Gastrocnemius medialis (tissue), 4 donors: ENCODE data around the gene BUB1B. TPM values are rescaled to one million over a fixed set of nuclear protein-coding genes. Genes with fewer than 3 reads are reported as not detected.

ENCODE experiments used
- ATAC-seq, 2 donors: fragments of 150-250 bp; one replicate each; pipeline ENCODE4 v1.9.1; 2016
- DNase-seq, 2 donors: peaks; one replicate each; pipeline ENCODE4 v3.0.0-alpha.2; 2019
- H3K27ac ChIP-seq, 4 donors: fragments of 200-600 bp; sonication (generic); 1 replicate in 1 of 4; 2 replicates in 3 of 4; pipeline ENCODE4 v1.5.1; 2016 to 2018; ENCODE audit warnings: mild to moderate bottlenecking in 2 of 4, moderate library complexity in 1 of 4
- H3K27me3 ChIP-seq, 3 donors: fragments of 200-600 bp; sonication (generic) in 2 of 3; 1 replicate in 1 of 3; 2 replicates in 2 of 3; pipeline versions ENCODE4 v1.5.1 to v1.6.0; 2016 to 2019; ENCODE audit warnings: mild to moderate bottlenecking in 1 of 3, moderate library complexity in 1 of 3
- H3K36me3 ChIP-seq, 2 donors: fragments of 200-600 bp; sonication (generic) in 1 of 2; one replicate each; pipeline ENCODE4 v1.5.1; 2017 to 2018
- H3K4me1 ChIP-seq, 2 donors: fragments of 200-600 bp; sonication (generic) in 1 of 2; one replicate each; pipeline ENCODE4 v1.5.1; 2016 to 2017; ENCODE audit warnings: mild to moderate bottlenecking in 2 of 2
- H3K4me3 ChIP-seq, 4 donors: fragments of 200-600 bp; sonication (generic) in 3 of 4; 1 replicate in 1 of 4; 2 replicates in 3 of 4; pipeline ENCODE4 v1.5.1; 2016 to 2019; ENCODE audit warnings: mild to moderate bottlenecking in 2 of 4
- H3K9me3 ChIP-seq, 3 donors: fragments of 200-600 bp; sonication (generic) in 2 of 3; 1 replicate in 1 of 3; 2 replicates in 2 of 3; pipeline ENCODE4 v1.5.1; 2016 to 2019
- CTCF ChIP-seq, 5 experiments: fragments of 450-650 bp in 3 of 5; fragments of 200-600 bp in 2 of 5; sonication (generic) in 2 of 5; IDR thresholded peaks in 4 of 5; conservative IDR thresholded peaks in 1 of 5; 1 replicate in 4 of 5; 2 replicates in 1 of 5; pipeline ENCODE4 v1.5.1; 2016 to 2019; ENCODE audit warnings: antibody characterized with exemption in 5 of 5, mild to moderate bottlenecking in 3 of 5, moderate library complexity in 3 of 5
- POLR2A ChIP-seq, 2 donors: fragments of 450-650 bp; IDR thresholded peaks; one replicate each; pipeline ENCODE4 v1.6.1; 2017; ENCODE audit warnings: antibody characterized with exemption in 2 of 2, mild to moderate bottlenecking in 2 of 2, moderate library complexity in 2 of 2
- in situ Hi-C, 4 donors: fragments of 200-750 bp; cut with MboI; loops; one replicate each; pipeline versions ENCODE4 v1.15.0 to v1.8.0; 2017; ENCODE audit warnings: low sequenced_read_pairs in 4 of 4
- intact Hi-C: fragments of 100-400 bp; cut with DNase I; formaldehyde crosslinking; loops from one replicate; pipeline ENCODE4 v1.15.1; 2023; ENCODE audit warnings: low total_unique reads
- total RNA-seq, 4 donors: library from RNA; depleted of rRNA; stranded (reverse); fragments of >200 nt; gene quantifications; one replicate each; pipeline versions ENCODE4 v1.1.0 to v1.2.3, GENCODE V29; 2016

Gene BUB1B
- total RNA-seq, 4 donors from 2014 or later: 0.51 to 1.8 TPM; not detected in 2

DNA sequence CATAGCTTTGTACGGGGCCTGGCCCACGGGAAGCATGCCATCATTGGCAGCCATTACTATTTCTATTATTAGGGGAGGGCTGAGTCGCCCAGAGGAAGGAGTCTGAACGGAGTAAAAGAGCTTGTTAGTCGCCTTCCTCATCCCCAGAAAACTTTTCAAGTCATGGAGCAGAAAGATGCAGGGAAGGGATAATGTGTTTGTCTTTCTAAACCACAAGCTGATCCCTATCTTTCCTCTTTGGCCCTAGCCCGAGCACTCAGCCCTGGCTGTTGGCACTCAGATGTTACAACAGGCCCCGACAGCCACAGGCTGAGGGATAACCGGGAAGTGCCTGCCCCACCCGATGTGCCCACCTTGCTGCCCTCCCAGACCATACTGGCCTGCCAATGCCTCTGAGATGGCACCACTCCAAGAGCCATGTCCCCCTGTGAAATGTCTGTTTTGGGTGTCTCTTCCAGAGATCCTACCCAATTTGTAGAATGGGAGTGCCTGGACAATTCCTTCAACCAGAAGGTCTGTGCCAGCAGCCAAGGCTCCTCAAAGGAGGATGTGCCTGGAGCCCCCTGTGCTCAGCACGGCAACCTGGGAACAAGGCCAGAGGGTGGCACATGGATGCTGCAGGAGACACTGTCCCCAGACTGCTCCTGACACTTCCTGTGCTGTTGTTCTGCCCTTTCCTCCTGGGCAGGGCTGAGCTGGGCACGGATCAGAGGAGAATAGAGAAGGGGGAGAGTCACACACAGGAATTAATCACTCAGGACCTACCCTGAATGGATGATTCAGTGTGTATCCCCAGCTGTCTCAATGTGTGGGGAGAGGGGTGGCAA is 88.8 kb downstream of the BUB1B start:
- H3K27me3 ChIP-seq: no peaks in the 10 kb centered on the region
- TF ChIP-seq POLR2A (IDR thresholded peaks at IDR 0.05): no peak
- no peak for TF ChIP-seq CTCF (IDR thresholded peaks at IDR 0.05 in 4 of 5, conservative IDR thresholded peaks at IDR 0.05 in 1 of 5)
- in situ Hi-C loops (no loop called here), intact Hi-C loops (no loop called here)
- peaks cover 6 to 7% of the 10 kb centered on the region in 2 donors for H3K4me1 ChIP-seq
- no peak for ATAC-seq
- H3K27ac ChIP-seq: no peak overlapping the region
- no peaks in the 10 kb centered on the region for H3K9me3 ChIP-seq
- no peak for DNase-seq
- no peak overlapping the region for H3K4me3 ChIP-seq
- H3K36me3 ChIP-seq: no peaks in the 10 kb centered on the region

GRCh38 chr15:40250304-40250656 is 89.4 kb downstream of the BUB1B start:
- no peaks in the 10 kb centered on the region for H3K27me3 ChIP-seq
- no peaks in the 10 kb centered on the region for H3K9me3 ChIP-seq
- H3K36me3 ChIP-seq: no peaks in the 10 kb centered on the region
- DNase-seq (no peak), ATAC-seq (no peak)
- in situ Hi-C loops (no loop called here), intact Hi-C loops (no loop called here)
- H3K27ac ChIP-seq: no peak overlapping the region
- peaks cover 6 to 7% of the 10 kb centered on the region in 2 donors for H3K4me1 ChIP-seq
- TF ChIP-seq CTCF (IDR thresholded peaks at IDR 0.05 in 4 of 5, conservative IDR thresholded peaks at IDR 0.05 in 1 of 5): no peak
- TF ChIP-seq POLR2A (IDR thresholded peaks at IDR 0.05): no peak
- no peak overlapping the region for H3K4me3 ChIP-seq

DNA sequence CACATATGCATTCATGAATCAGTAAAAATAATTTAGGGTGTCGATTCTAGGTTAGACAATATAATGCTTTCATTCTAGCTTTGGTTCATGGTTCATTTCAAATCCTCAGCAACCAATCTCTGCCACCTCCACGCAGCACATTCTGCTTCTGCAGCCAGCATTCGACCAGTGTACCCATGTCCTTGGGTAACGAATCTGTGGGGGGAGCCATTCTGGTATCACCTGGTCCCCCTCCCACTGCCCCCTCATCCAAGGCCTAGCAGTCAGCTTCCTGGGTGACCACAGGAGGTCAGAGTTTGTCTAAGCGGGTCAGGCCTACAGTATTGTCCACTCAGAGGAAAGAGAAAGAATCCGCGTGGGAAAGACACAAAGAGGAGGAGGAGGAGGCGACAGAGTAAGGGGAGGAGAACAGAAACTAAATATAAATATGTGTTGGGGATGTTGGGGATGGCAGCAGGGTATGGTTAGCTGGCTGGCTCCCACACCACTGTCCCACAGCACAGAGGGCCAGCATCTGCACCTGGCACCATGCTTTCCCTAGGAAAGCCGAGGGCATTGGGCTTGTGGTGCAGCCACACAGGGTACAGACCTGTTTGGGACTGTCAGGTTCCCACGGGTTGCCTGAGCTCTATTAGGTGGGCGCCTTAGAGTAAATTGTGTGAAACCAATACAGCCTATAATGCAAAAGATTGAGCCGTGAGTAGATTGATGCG is 90.1 kb downstream of the BUB1B start:
- Histone ChIP-seq H3K27ac (no peak overlapping the region), H3K4me1 (peaks cover 6 to 7% of the 10 kb centered on the region in 2 donors), H3K4me3 (no peak overlapping the region), H3K36me3 (no peaks in the 10 kb centered on the region), H3K27me3 (no peaks in the 10 kb centered on the region), H3K9me3 (no peaks in the 10 kb centered on the region)
- DNase-seq (no peak), ATAC-seq (no peak)
- intact Hi-C loops: no loop called here
- in situ Hi-C loops: no loop called here
- TF ChIP-seq POLR2A (IDR thresholded peaks at IDR 0.05) (no peak), CTCF (IDR thresholded peaks at IDR 0.05 in 4 of 5, conservative IDR thresholded peaks at IDR 0.05 in 1 of 5) (no peak)

GRCh38 chr15:40251486-40252140 is 90.7 kb downstream of the BUB1B start:
- no peak for TF ChIP-seq CTCF (IDR thresholded peaks at IDR 0.05 in 4 of 5, conservative IDR thresholded peaks at IDR 0.05 in 1 of 5)
- no peak for TF ChIP-seq POLR2A (IDR thresholded peaks at IDR 0.05)
- Histone ChIP-seq H3K27me3 (no peaks in the 10 kb centered on the region), H3K4me1 (peaks cover 6 to 7% of the 10 kb centered on the region in 2 donors), H3K4me3 (no peak overlapping the region), H3K36me3 (no peaks in the 10 kb centered on the region), H3K9me3 (no peaks in the 10 kb centered on the region), H3K27ac (no peak overlapping the region)
- intact Hi-C loops (no loop called here), in situ Hi-C loops (no loop called here)
- no peak for ATAC-seq
- no peak for DNase-seq
